Cerebellar cortex (tissue), 1 donor: ENCODE data around the gene HLA-C.
"Not testable (repeated sequence)": the region's sequence is repeated elsewhere in the genome, so short reads cannot be mapped to it uniquely, and the experiment has no call there.

Experiments
- DNase-seq: peaks from one replicate; pipeline ENCODE4 v3.0.0-alpha.2; 2015; ENCODE audit warnings: low spot score

The HLA-C gene

GRCh38 chr6:31271641-31272357, at the start of gene HLA-C:
TSS of gene HLA-C (minus strand) at chr6:31272092. CDS start at chr6:31272071, 21 bp downstream.
- DNase-seq, result peak; percentile 96

DNA sequence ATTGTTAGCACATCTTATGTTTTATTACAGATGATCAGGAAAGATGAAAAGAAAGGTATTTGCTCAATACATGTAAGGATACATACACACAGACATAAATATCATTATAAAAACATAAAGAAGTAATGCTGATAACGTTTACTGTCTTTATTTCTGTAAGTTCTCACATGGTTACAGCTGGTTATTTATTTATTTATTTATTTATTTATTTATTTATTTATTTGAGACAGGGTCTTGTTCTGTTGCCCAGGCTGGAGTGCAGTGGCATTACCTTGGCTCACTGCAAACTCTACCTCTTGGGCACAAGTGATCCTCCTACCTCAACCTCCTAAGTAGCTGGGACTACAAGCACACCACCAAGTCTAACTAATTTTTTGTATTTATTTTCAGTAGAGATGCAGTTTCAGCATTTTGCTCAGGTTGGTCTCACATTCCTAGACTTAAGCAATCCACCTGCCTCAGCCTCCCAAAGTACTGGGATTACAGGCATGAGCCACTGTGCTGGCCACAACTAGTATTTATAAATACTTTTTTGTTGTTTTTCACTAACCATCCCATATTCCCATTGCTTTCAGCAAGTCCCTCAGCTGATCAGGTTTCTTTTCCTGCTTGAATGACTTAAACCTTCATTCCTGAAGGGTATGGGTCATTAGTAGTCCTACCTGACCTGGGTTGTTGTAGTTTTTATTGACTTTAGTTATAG, 49.3 kb upstream of the HLA-C start:
- DNase-seq, result no peak

GRCh38 chr6:31317036-31317435, 45.1 kb upstream of the HLA-C start:
- DNase-seq, result peak; percentile 38

- no peak for DNase-seq
Measured at GRCh38 chr6:31309641-31310040, 37.7 kb upstream of the HLA-C start.

DNA sequence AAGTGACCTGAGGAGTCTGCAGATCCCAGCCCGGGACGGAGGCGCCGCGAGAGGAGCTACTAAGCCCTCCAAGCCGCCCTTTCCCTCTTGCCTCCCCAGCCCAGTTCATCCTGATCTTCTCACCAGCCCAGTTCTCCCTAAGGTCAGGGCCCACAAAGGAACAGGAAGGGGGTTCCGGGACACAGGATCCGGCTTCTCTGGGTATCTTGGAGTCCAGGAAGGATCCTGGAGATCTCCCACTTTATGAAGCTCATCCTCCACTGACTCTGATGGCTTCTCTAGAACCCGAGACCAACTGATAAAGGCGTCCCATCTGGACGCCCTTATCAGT, 36.9 kb upstream of the HLA-C start:
- no peak for DNase-seq

GRCh38 chr6:31308050-31308844, 36.4 kb upstream of the HLA-C start:
- peak; percentile 64 for DNase-seq

- no peak for DNase-seq
Measured at GRCh38 chr6:31307669-31308049, 35.8 kb upstream of the HLA-C start.

GRCh38 chr6:31305703-31306219, 33.9 kb upstream of the HLA-C start:
- DNase-seq, result no peak

DNA sequence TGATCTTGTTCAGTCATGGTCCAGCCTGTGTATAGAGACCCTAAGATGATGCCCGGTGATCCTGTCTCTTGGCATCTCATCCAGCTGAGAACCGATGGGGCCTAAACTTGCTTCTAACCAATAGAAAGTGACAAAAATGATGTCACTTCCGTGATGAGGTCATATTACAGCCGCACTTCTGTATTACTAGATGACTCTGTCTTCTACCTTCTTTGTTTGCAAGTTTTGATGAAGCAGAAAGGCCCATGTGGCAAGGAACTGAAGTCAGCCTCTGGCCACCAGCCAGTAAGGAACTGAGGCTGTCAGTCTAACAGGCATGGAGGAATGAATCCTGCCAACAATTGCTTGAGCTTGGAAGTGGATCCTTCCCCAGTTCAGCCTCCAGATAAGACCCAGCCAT, 32.8 kb upstream of the HLA-C start:
- DNase-seq, result no peak

DNA sequence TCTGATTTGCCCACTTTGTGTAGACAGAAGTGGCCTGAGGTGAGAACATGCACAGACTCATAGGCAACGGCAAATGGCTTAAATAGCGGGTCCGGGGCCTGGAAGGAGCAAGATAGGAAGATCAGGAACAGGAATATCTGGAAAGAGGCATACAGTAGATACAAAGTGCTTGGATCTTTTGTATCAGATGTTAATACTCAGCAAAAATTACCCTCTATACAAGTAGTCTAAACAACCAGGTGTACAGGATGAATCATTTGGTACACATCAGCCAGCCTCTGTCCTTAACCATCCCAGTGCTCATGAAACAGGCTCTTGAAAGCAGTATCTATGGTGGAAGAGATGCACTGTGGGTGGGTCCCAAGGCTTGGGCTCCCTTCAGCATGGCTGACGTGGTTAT, 28.9 kb upstream of the HLA-C start:
- DNase-seq, result no peak

DNA sequence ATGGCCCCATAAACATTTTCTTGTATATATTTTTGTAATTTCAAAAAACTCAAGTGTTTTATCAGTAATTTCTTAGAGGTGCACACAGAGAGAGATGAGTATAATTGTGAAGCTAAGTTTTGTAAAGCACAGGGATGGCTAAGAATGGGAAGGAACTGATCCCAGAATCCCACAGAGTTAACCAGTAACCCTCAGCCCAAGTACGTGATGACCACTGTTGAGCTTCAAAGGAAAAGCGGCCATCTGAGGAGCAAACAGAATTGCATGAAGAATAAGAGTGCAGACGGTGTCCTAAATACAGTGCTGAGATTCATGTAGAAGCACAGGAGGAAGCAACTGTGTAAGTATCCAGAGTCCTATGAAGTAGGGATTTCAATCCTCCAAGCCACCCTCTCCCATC, 28.1 kb upstream of the HLA-C start:
- DNase-seq, result no peak

GRCh38 chr6:31299511-31299910, 27.6 kb upstream of the HLA-C start:
- no peak for DNase-seq

DNA sequence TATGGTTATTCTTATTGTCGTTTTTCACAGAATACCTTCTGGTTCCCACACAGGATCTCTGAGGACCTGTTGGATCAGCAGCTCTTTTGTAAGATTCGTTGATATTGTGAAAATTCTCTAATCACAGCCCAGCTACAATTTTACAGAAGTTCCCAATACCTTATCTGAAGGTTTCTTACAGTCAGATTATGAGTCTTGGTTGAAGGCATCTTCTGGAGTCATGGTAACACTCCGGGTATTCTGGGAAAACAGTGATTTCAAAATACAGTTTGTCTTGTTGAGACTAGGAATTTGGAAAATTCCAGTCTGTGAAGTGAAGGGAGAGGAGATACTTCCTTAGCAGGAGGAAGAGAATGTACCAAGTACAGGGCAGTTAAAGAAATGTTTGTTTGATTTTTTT, 22.2 kb upstream of the HLA-C start:
- no peak for DNase-seq

GRCh38 chr6:31293343-31293742, 21.5 kb upstream of the HLA-C start:
- no peak for DNase-seq

DNA sequence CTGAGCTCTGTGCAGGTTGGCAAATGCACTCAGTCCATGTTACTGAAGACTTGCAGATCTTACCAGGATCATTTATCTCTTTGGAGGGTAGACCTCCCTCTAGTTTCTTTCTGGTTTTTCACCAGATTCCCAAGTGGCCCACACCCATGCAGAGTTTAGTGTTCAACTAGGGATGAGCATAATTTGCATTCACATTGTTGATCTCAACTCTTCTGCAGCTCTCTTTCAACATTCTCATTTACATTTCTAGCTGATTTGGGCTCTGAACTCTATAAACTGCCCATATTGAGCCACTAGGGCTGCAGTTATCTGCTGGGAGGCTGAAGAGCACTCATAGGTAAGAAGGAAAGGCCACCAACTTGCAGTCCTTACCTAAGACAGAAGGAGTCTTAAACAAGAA, 17.9 kb upstream of the HLA-C start:
- DNase-seq, result no peak

GRCh38 chr6:31287619-31288018, 15.7 kb upstream of the HLA-C start:
- DNase-seq, result no peak

DNA sequence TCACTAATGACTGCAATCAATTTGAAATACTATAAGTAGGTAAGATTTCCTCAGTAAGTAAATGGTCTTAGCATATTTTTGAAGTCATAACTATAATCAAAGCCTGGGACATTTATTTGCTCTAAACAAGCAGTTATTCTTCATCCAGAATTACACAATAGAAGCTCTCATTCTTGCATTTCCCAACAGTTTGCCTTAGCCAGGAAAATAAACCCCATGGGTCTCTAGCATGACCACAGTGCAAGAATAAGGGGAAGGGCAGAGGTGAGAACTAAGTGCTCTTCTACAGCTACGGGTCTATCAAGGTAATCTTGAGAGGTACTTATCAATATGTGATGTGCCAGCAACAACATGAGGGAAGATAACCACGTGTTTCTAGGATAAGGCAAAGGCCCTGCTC, 14.1 kb upstream of the HLA-C start:
- no peak for DNase-seq

DNA sequence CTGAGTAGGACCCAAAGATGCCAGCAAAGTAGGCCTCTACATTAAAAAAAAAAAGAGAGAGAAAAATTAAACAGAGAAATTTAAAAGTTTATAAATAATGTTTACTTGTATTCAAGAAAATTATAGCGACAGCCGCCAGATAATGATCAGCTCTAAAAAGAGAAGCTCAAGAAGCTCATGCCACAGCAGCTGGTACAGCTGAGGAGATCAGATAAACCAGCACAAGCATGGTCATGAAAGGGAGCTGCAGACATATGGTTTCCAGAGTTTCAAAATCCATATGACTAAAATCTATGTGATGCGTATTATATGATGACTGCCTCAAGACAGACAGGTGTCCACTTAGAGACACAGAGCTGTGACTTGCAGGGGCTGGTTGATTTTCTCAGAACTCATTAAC, 13.6 kb upstream of the HLA-C start:
- DNase-seq, result no peak

DNA sequence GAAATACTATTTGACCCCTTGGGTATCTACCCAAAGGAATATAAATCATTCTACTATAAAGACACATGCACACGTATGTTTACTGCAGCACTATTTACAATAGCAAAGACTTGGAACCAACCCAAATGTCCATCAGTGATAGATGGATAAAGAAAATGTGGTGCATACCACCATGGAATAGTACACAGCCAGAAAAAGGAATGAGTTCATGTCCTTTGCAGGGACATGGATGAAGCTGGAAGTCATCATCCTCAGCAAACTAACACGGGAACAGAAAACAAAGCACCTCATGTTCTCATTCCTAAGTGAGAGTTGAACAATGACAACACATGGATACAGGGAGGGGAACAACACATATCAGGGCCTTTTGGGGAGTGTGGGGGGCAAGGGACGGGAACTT, 7.8 kb upstream of the HLA-C start:
- not testable (repeated sequence) for DNase-seq

GRCh38 chr6:31272836-31273626, 1.1 kb upstream of the HLA-C start:
- no peak for DNase-seq

GRCh38 chr6:31272436-31272835, 544 bp upstream of the HLA-C start:
- DNase-seq, result peak; percentile 6
